ENCODE measurements around the gene HSPBAP1.

- TF ChIP-seq CTCF (IDR thresholded peaks at IDR 0.05) (no peak), POLR2A (IDR thresholded peaks at IDR 0.05) (no peak)
These were observed 10.3 kb upstream of the HSPBAP1 start for GRCh38 chr3:122803977-122804376.
